Neural cell (in vitro differentiated cells): ENCODE data around the gene TRAPPC1.

ENCODE experiments used
- EP300 ChIP-seq: fragments of 450-650 bp; conservative IDR thresholded peaks from 2 replicates; pipeline ENCODE4 v1.6.1; 2014; ENCODE audit warnings: antibody characterized with exemption, mild to moderate bottlenecking, moderate library complexity; ENCODE audit not compliant: poor library complexity, severe bottlenecking
- EZH2 ChIP-seq: fragments of 200-600, 300-800 bp; shearing (Covaris generic), sonication (generic); IDR thresholded peaks from 2 replicates; pipeline ENCODE4 v1.6.1; 2014; ENCODE audit warnings: antibody characterized with exemption, low read length, borderline replicate concordance, mild to moderate bottlenecking; ENCODE audit not compliant: insufficient read depth, poor library complexity, severe bottlenecking
- MXI1 ChIP-seq: fragments of 450-650 bp; conservative IDR thresholded peaks from 2 replicates; pipeline ENCODE4 v1.6.1; 2014; ENCODE audit warnings: antibody characterized with exemption, mild to moderate bottlenecking; ENCODE audit not compliant: poor library complexity, severe bottlenecking
- POLR2AphosphoS5 ChIP-seq: IDR thresholded peaks from 2 replicates; pipeline ENCODE4 v1.6.1; 2012
- RAD21 ChIP-seq: fragments of 450-650 bp; conservative IDR thresholded peaks from 2 replicates; pipeline ENCODE4 v1.6.1; 2014; ENCODE audit warnings: antibody characterized with exemption, mild to moderate bottlenecking, moderate library complexity
- SMC3 ChIP-seq: fragments of 450-650 bp; conservative IDR thresholded peaks from 2 replicates; pipeline ENCODE4 v1.6.1; 2014; ENCODE audit warnings: antibody characterized with exemption, mild to moderate bottlenecking, moderate library complexity; ENCODE audit not compliant: poor library complexity
- TAF1 ChIP-seq: IDR thresholded peaks from 2 replicates; pipeline ENCODE4 v1.6.1; 2012; ENCODE audit warnings: low read depth
- TF ChIP-seq, protein P1 (sequence below): fragments of 450-650 bp; IDR thresholded peaks from 2 replicates; pipeline ENCODE4 v1.5.1; 2014; ENCODE audit warnings: antibody characterized with exemption, mild to moderate bottlenecking, moderate library complexity; ENCODE audit not compliant: poor library complexity, severe bottlenecking
- TF ChIP-seq, protein P2 (sequence below): IDR thresholded peaks from 2 replicates; pipeline ENCODE4 v1.6.1; 2012; ENCODE audit warnings: borderline replicate concordance

DNA sequence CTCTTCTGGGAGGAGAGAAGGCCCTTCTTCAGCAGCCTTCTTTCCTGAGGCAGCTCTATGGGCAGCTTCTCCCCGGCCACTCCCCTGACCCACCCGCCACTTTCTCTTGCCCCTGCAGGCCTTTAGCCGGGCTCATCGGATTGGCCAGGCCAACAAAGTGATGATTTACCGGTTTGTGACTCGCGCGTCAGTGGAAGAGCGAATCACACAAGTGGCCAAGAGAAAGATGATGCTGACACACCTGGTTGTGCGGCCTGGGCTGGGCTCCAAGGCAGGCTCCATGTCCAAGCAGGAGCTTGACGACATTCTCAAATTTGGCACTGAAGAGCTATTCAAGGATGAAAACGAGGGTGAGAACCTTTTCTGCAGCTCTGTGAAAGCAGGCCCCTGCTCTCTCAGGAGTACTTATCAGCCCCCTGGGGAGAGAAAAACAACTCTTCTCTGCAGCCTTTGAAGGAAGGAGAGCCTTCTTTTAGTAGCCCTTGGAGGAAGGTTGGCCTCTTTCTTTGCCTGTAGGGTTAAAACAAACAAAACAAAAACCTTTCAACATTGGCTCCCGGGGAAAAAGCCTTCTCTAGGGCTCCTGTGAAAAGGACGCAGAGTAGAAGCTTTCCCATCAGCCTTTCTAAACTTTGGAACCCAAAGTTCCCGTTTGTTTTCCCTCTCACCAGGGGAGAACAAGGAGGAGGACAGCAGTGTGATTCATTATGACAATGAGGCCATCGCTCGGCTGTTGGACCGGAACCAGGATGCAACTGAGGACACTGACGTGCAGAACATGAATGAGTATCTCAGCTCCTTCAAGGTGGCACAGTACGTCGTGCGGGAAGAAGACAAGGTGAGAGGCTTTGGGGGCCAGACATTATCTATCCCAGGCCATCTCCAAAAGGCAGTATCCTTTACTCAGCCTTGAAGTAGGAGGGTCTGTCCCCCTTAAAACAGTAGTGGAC is 28.3 kb downstream of the TRAPPC1 start:
- TF ChIP-seq EP300 (no peak), EZH2 (no peak), SMC3 (no peak), POLR2AphosphoS5 (no peak), TAF1 (no peak), RAD21 (no peak), MXI1 (no peak)
- TF ChIP-seq, protein P1, sequence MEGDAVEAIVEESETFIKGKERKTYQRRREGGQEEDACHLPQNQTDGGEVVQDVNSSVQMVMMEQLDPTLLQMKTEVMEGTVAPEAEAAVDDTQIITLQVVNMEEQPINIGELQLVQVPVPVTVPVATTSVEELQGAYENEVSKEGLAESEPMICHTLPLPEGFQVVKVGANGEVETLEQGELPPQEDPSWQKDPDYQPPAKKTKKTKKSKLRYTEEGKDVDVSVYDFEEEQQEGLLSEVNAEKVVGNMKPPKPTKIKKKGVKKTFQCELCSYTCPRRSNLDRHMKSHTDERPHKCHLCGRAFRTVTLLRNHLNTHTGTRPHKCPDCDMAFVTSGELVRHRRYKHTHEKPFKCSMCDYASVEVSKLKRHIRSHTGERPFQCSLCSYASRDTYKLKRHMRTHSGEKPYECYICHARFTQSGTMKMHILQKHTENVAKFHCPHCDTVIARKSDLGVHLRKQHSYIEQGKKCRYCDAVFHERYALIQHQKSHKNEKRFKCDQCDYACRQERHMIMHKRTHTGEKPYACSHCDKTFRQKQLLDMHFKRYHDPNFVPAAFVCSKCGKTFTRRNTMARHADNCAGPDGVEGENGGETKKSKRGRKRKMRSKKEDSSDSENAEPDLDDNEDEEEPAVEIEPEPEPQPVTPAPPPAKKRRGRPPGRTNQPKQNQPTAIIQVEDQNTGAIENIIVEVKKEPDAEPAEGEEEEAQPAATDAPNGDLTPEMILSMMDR: no peak
- TF ChIP-seq, protein P2, sequence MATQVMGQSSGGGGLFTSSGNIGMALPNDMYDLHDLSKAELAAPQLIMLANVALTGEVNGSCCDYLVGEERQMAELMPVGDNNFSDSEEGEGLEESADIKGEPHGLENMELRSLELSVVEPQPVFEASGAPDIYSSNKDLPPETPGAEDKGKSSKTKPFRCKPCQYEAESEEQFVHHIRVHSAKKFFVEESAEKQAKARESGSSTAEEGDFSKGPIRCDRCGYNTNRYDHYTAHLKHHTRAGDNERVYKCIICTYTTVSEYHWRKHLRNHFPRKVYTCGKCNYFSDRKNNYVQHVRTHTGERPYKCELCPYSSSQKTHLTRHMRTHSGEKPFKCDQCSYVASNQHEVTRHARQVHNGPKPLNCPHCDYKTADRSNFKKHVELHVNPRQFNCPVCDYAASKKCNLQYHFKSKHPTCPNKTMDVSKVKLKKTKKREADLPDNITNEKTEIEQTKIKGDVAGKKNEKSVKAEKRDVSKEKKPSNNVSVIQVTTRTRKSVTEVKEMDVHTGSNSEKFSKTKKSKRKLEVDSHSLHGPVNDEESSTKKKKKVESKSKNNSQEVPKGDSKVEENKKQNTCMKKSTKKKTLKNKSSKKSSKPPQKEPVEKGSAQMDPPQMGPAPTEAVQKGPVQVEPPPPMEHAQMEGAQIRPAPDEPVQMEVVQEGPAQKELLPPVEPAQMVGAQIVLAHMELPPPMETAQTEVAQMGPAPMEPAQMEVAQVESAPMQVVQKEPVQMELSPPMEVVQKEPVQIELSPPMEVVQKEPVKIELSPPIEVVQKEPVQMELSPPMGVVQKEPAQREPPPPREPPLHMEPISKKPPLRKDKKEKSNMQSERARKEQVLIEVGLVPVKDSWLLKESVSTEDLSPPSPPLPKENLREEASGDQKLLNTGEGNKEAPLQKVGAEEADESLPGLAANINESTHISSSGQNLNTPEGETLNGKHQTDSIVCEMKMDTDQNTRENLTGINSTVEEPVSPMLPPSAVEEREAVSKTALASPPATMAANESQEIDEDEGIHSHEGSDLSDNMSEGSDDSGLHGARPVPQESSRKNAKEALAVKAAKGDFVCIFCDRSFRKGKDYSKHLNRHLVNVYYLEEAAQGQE: no peak
